A549 treated with CORT108297 at 1 μM for 4 hours (cell line): ENCODE measurements around the gene ZNF549. TPM values are rescaled to one million over a fixed set of nuclear protein-coding genes. Genes with fewer than 3 reads are reported as not detected.

ENCODE experiments used
- total RNA-seq: library from RNA; stranded (reverse); fragments of 200-300 nt; extraction: Qiagen RNA extraction; gene quantifications from 5 replicates; pipeline ENCODE4 v1.2.3, GENCODE V29; 2022

Gene ZNF549
- total RNA-seq = 1.5 to 1.9 TPM (median 1.7 TPM) in 5 replicates

DNA sequence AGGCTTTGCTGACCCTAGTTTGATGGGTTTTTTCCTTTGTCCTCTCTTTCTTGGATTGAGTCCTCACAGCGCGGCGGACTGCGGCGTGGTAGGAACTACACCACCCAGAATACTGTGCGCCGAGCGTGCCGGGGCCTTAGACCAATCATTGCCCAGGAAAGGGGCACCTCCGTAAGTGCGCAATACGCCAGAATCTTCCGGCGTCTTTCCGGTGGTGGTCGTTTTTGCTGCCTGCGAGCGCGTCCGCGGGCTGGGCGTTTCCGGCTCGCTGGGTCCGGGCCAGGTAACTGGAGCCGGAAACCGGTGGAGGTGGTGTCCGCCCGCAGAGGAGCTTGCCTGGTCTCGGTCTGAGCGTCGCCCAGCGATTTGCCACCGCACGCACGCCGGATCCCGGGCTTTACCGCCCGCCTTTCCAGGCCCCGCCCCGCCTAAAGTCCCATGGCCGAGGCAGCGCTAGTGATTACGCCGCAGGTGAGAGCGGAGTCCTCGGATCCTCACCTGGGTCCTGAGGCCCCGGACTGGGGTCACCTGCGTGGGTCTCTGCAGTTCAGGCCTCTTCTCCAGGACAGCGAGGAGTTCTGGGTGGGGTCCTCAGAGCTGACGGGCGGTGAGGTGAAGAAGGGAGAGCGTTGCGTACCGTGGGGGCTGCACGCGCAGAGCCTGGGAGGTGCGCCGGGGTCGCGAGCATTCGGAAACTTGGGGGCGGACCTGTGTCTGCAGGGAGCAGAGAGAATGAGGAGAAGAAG is at the start of gene ZNF549:
TSS of gene ZNF549 (plus strand) at position 221 of the 746 bp plus-strand sequence. CDS start at position 439, 218 bp downstream.

DNA sequence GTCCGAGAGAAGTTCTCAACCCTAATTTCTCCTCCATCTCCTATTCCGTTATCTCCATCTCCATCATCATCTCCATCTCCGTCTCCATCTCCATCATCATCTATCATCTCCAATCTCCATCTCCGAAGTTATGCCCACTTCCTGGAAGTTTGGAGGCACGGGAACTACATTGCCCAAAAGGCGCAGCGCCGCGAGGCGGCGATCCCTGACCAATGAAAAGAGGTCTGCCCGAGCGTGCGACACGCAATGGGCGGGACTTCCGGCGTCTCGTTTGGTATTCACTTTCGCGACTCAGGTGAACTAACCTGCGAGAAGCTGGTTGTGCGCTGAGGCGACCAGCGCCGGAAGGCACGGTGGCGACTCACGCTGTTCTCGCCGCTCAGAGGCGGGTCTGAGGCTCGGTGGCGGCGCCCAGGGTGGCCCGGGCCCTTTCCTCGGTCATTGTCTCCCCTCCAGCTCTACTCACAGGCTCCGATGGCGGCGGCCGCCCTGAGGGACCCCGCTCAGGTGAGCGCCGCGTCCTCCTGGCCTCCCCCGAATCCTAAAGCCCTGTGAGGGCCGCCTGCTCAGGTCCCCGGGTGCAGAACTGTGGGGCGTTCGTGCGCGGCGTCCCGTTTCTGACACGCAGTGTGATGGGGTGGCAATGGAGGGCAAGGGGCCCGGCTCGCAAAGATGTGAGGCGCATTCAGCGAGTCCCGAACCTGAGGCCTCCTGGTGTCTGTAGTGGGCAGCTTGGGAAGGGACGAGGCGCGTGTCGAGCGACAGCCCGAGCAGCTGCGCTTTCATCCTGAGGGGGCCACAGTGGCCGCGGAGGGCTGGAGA is 39.5 kb upstream of the ZNF549 start, which contains the start of gene ZNF419:
TSS of gene ZNF419 (plus strand) at position 274 of the 822 bp plus-strand sequence. CDS start at position 475, 201 bp downstream.

DNA sequence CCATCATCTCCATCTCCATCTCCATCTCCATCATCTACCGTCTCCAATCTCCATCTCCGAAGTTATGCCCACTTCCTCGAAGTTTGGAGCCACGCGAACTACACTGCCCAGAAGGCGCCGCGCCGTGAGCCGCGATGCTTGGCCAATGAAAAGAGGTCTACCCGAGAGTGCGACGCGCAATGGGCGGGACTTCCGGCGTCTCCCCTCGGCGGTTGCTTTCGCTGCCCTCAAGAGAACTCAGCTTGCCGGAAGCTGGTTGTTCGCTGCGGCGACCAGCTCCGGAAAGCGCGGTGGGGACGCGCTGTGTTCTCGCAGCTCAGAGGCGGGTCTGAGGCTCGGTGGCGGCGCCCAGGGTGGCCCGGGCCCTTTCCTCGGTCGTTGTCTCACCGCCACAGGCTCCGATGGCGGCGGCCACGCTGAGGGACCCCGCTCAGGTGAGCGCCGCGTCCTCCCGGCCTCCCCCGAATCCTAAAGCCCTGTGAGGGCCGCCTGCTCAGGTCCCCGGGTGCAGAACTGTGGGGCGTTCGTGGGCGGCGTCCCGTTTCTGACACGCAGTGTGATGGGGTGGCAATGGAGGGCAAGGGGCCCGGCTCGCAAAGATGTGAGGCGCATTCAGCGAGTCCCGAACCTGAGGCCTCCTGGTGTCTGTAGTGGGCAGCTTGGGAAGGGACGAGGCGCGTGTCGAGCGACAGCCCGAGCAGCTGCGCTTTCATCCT is 27.3 kb upstream of the ZNF549 start, which contains the start of gene ZNF773:
TSS of gene ZNF773 (plus strand) at position 259 of the 716 bp plus-strand sequence. CDS start at position 402, 143 bp downstream.

DNA sequence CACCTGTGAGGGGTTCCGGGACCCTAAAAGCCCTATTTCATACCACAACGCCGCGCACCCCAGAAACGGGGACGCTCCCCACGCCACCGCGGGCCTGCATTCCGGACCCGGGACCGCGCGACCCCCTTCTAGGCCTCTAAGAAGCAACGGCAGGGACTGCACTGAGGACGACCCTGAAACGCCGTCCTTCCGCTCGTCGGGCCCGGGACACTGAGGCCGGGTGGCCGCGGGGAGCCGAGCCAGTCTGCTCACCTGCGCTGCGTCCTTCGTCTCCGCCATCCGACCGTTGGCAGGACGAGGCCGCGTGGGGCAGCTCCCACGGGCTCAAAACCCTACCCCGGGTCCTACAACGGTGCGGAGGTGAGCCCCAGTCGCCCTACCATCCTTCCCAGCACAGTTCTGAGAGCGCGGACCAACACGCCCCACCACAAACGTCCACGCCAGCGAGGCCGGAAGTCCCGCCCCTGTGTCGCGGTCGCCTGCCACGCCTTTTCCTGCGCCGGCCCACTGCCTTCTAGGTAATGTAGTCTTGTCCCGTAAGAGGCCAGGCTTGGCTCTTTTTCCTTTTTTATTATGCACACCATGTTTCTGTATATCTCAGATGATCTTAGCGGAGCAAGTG is 32.4 kb downstream of the ZNF549 start, which contains the start of gene ZNF550:
TSS of gene ZNF550 (minus strand) at position 460 of the 622 bp plus-strand sequence. CDS start at position 279, 181 bp downstream.

DNA sequence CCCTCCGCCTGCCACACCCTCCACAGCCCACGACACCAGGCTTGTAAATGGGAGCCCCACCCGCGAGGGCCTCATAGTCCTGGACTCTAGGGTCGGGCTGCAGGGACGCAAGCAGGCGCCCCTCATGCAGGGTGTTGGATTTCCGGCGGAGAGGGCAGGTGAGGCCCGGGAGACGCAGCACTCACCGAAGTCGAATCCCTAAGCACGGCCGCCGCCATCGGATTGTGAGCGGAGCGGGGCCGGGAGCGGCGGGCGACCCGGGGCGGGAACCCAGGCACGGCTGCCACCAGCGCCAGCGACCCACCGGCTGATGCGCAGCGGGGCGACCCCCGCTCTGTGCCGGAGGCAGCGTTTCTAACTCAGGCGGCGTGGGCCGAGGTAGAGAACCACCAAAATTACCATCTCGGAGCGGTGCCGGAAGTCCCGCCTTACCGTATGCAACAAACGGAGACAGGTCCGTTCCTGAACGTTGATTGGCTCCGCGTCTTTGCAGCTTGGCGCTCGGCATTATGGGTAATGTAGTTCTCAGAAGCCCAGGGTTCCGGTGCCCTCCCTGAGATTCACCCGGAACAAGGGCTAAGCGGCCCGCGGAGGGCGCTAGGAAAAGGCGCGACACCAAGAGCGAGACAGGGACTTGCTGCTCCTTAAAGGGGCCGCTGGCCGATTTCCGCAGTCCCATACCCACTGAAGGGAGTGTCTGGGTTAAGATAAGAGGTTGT is 51.5 kb downstream of the ZNF549 start, which contains the start of gene ZNF416:
TSS of gene ZNF416 (minus strand) at position 425 of the 719 bp plus-strand sequence. CDS start at position 218, 207 bp downstream.

DNA sequence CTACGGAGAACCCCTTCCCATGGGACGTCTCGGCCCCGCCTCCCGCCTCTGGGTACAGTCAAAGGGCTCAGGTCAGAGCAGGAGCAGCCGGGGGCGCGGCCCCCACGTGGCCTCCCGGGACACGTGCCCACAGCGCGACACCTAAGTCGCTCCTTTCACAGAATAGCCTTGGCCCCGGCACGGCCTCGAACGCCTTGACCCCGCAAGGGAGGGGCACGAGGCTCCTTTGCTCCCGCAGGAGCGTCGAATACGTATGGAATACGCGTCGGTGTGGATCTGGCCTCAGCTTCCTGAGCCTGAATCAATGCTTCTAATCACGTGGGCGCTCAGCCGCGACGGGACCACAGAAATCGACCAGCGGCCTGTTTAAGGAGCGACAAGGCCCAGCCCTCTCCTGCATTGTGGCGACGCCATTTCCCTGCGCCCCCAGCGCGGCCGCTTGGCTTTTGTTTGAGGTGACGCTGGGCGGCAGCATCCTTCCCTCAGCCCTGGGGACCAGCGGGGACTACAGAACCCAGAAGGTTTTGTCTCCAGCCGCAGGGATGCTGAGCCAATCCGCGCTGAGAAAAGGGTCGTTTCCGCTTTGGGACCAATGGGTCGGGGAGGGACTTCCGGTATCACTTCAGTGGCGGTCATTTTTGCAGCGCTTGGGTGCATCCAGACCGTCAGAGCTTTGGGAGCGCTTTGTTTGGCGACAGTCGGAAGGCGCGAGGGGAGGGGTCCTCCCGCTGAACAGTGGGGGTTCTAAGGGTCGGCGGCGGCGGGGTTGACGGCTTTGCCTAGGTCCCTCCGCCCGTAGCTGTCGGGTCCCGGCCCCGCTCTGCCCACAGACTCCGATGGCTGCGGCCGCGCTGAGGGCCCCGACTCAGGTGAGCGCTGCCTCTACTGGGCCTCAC is 56.6 kb downstream of the ZNF549 start, which contains the start of gene ZIK1:
TSS of gene ZIK1 (plus strand) at position 625 of the 896 bp plus-strand sequence. CDS start at position 837, 212 bp downstream.

DNA sequence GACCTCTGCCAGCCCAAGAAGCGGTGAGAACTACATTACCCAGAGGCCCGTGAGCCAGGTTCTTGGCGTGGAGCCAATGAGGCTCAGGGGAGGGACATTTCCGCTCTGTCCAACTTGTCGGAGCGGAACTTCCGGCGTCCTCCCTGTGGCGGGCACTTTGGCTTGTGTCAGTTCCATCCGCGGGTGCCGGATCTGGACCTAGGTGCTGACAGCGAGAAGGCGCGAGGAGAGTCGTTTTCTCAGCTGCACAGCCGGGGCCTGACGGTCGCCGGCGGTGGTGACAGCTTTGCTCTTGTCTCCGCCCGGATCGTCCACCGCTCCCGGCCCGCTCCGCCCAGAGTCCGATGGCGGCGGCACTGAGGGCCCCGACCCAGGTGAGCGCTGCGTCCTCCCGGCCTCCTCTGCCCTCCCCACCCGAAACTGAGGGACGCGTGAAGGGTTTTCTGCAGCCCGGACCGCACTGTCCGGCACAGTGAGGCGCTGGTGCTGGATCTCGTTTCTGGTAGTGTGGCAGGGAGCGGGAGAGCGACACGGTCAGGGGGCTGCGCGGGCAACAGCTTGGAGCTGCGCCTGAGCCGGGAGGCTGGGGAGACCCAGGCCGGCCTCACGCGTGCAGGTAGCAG is 72.7 kb downstream of the ZNF549 start, which contains the start of gene ZNF530:
TSS of gene ZNF530 (plus strand) at position 125 of the 623 bp plus-strand sequence. CDS start 4,461 bp downstream, outside the sequence.

Other genes with a start within 250 kb of the ZNF549 start
- gene ZNF460, start 246.9 kb upstream of the ZNF549 start, total RNA-seq = 0.79 to 1.3 TPM (median 1.1 TPM) in 5 replicates
- 1.0 to 1.7 TPM (median 1.3 TPM) in 5 replicates for gene ZNF543, start 206.9 kb upstream of the ZNF549 start, total RNA-seq
- gene ZNF304, start 176.1 kb upstream of the ZNF549 start, total RNA-seq = 1.9 to 2.4 TPM (median 2.1 TPM) in 5 replicates
- gene TRAPPC2B, start 163.8 kb upstream of the ZNF549 start, total RNA-seq = 14.9 to 16.4 TPM (median 15.4 TPM) in 5 replicates
- 1.1 to 1.9 TPM (median 1.6 TPM) in 5 replicates for gene ZNF547, start 163.8 kb upstream of the ZNF549 start, total RNA-seq
- gene ZNF548, start 137.5 kb upstream of the ZNF549 start, total RNA-seq = 3.5 to 4.4 TPM (median 4.1 TPM) in 5 replicates
- gene ZNF17, start 116.2 kb upstream of the ZNF549 start, total RNA-seq = 3.9 to 6.7 TPM (median 5.0 TPM) in 5 replicates
- 13.7 to 16.8 TPM (median 16.0 TPM) in 5 replicates for gene ZNF749, start 92.0 kb upstream of the ZNF549 start, total RNA-seq
- gene VN1R1, start 70.2 kb upstream of the ZNF549 start, total RNA-seq = 0.05 to 0.07 TPM (median 0.07 TPM) in 4 of 5 replicates, not detected in the other
- 0.90 to 1.7 TPM (median 1.4 TPM) in 5 replicates for gene ZNF772, start 49.8 kb upstream of the ZNF549 start, total RNA-seq
- 5.6 to 8.0 TPM (median 6.6 TPM) in 5 replicates for gene ZNF419, start 39.6 kb upstream of the ZNF549 start, total RNA-seq
- gene ZNF773, start 27.4 kb upstream of the ZNF549 start, total RNA-seq = 3.9 to 6.3 TPM (median 4.6 TPM) in 5 replicates
- 2.8 to 4.1 TPM (median 3.8 TPM) in 5 replicates for gene ZNF550, start 32.5 kb downstream of the ZNF549 start, total RNA-seq
- 3.5 to 4.3 TPM (median 4.3 TPM) in 5 replicates for gene ZNF416, start 51.6 kb downstream of the ZNF549 start, total RNA-seq
- not detected in 5 replicates for gene ZIK1, start 56.8 kb downstream of the ZNF549 start, total RNA-seq
- 4.3 to 5.7 TPM (median 4.9 TPM) in 5 replicates for gene ZNF530, start 72.5 kb downstream of the ZNF549 start, total RNA-seq
- gene ZNF134, start 86.9 kb downstream of the ZNF549 start, total RNA-seq = 6.9 to 10.2 TPM (median 8.7 TPM) in 5 replicates
- gene ZNF211, start 105.8 kb downstream of the ZNF549 start, total RNA-seq = 5.4 to 6.8 TPM (median 5.9 TPM) in 5 replicates
- gene ZSCAN4, start 141.6 kb downstream of the ZNF549 start, total RNA-seq = not detected in 5 replicates
- gene ZNF551, start 154.6 kb downstream of the ZNF549 start, total RNA-seq = 4.6 to 5.8 TPM (median 5.1 TPM) in 5 replicates
- not detected in 5 replicates for gene ZNF154, start 181.8 kb downstream of the ZNF549 start, total RNA-seq
- 0.89 to 1.0 TPM (median 0.92 TPM) in 5 replicates for gene ZNF671, start 200.3 kb downstream of the ZNF549 start, total RNA-seq
- gene ZNF776, start 219.5 kb downstream of the ZNF549 start, total RNA-seq = 4.6 to 6.6 TPM (median 5.4 TPM) in 5 replicates
- gene ZNF586, start 242.3 kb downstream of the ZNF549 start, total RNA-seq = 5.9 to 7.1 TPM (median 6.3 TPM) in 5 replicates